Measurements from ENCODE around the gene ZNF385C.

The ZNF385C gene

DNA sequence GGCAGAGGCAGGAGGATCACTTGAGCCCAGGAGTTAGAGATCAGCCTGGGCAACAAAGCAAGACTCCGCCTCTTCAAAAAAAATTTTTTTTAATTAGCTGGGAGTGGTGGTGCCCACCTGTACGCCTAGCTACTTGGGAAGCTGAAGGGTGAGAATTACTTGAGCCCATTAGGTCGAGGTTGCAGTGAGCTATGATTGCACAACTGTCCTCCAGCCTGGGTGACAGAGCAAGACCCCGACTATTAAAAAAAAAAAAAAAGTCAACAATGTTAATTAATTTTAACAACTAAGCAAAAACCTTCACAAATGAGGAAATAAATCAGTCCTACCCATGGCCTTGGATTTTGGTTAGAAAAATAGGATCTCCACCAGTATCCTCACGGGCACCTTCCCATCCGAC is 8.9 kb upstream of the ZNF385C start:
- no peak for DNase-seq

DNA sequence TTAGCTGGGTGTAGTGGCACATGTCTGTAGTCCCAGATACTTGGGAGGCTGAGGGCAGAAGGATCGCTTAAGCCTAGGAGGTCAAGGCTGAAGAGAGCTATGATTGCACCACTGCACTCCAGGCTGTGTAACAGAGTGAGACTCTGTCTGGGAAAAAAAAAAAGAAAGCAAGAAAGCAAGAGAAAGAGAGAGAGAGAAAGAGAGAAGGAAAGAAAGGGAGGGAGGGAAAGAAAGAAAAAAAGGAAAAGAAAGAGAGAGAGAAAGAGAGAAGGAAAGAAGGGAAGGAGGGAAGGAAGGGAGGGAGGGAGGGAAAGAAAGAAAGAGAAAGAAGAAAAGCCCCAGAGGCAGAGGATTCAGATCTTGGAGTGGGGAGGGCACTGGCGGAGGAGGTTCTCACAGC is 7.7 kb upstream of the ZNF385C start:
- DNase-seq = no peak

DNA sequence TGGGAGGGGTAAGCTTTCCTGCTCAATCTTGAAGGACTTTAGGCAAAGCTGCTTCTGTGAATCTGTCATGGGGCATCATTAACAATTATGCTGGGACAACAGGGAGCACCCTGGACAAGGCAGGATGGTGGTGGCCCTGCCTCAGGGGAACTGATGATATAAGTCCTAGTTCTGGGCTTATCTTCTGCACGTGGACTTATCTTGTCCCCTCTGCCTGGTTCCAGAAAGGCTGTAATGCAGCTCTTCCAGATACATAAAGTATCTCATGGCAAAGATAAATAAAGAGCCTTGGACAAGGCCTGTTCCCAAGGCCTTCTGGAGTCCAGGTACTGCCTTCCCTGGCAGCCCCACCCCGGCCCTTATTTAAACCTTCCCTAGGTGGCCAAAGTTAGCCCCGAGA is 6.0 kb upstream of the ZNF385C start:
- no peak for DNase-seq

DNA sequence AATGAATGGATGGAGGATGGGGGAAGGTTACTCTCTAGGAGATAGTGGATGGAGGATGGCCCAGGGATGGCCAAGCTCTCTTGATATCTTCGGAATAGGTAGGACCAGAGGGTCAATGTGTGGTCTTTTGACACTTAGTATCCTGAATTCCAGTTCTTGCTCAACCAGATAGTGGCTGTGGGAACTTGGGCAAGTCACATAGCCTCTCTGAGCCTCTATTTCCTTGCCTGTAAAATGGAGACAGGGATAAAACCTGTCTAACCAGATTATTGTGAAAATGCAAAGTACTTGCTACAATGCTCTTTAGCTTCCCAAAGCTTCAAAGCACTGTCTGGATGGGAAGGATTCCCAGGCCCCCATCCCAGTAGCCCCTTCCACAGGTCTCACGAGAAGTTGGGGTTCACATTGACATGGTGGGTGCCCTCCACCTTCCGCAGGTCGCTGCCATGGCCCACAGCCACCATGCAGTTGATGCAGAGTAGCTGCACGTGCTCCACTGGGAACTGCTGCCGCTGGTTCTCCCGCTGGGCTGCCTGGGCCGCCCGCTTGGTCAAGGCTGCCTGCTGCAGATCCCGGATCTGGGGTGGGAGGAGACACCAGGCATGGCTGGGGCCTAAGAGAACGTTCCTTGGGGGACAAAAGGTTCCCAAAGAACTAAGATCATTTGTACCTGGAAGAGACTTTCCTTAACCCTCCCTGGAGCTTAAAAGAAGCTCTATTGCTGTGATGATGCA is 5.1 kb upstream of the ZNF385C start:
- DNase-seq = no peak

DNA sequence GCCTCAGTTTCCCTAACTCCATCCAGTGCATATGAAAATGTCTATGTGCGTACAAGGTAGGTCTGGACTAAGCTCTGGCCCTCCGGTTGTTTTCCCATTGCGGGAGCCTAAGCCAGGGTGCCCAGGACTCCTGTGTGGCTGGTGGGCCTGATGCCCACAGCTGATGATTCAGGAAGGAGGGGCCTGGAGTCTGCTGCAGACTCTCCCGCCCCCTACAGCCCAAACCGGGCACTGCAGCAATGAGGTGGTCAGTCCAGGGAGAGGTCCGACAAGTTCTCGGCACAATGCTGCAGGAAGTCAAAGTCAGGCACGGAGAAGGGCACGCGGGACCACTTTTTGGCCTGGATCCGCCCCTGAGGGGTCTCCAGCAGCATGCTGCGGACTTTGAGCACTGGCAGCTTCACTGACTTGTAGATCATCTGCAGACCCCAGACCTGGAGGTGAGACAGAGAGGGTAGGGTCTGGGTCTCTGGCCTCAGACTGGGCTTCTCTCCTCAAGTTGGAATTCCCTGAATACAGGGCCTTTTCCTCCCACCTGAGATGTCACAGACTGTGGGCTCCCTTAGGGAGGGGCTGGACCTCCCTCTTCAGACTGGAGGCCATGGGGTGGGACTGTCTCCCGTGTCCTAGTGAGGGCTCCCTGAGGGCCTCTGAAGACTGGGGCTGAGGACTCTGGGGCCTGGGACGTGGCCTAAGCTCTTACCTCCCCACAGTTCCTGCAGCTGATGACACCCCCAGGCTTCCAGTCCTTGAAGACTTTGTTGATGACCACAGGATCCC is 3.4 kb upstream of the ZNF385C start:
- no peak for DNase-seq

DNA sequence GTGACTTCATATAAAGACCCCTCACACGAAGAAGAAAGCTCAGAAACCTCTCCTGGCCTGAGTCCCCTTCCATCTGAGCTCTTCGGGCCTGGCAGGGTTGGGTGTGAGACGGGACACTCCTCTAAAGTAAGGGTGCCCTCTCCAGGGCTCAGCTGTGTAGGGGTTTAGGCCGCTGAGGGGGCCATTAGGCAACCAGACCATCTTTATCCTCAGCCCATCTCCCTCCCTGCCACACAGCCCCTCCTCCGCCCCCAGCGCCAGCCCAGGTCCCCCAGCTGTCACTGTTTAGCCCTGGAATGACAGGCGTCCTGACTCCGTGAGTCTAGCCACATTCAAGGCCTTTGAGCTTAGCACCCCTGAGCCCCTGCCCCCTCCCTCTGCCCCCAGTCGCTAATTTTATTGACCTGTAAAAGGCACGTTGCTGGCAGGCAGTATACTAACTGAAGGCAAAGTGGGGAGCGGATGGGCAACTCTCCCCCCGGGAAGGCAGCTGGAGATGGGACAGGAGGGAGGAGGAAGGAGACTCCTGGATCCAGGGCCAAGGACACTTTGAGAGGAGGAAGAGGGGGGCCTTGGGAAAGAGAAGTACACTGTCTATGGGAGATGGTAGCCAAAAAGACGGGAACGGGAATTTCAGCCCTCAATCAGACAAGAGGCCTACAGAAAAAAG is 592 bp upstream of the ZNF385C start:
- DNase-seq = no peak

DNA sequence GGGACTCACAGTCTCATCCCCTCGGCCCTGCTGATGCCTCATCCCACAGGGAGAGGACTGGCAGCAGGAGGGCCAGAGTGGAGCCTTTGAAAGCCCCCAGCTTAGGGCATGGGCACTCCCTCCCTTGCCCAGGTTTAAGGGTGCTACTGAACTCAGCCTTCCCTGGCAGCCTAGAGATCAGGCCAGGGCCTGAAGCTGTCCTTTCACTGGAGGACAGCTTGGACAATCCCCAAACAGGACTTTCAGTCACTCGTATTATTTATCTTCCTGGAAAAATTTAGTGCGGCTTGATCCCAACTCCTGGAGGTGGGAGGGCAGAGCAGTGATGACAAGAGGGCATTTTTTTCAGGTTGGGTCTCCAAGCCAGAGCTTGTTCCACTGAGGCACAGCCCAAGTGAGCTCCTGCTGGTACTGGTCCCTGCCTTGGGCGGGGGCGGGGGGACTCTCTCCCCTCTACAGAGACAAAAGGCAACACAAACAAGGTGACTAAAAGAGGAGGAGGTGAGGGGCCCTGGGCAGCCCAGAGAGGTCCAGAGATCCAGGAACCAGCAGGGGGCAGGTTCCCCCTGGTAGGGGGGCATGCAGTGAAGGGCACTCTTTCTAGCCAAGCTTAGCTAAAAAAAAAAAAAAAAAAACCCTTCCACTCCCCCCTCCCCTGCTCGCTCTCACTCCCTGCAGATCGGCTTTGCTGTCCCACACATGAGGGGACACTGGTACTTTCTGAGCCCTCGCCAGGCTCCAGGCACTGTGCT is 1.7 kb downstream of the ZNF385C start:
- DNase-seq = no peak

DNA sequence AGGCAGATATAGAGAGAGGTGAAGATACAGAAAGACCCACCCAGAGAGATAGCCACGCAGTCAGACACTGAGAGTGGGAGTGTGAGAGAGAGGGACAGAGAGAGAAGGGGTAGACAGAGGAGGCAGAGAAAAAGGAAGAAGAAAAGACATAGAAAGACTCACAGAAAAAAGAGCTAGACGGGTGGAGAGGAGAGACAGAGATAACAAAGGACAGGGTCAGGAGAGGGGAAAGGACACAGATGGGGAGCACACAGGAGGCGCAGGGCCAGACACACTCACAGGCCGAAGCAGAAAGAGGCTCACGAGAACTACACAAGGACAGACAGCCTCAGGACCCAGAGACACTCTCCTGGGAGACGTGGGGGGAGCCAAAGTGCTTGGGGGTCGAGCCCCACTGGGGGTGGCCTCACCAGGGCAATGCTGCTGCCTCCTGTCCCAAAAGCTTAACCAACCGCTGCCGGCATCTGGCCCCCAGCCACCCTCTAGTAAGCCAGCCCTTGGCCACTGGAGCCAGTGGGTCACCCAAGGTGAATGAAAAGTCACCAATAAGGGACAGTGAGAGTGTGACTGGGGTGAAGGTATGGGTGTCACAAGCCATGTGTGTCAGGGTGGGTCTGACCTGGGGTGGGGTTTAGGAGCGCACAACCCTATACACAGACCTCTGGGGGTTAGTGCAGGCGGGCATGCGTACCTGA is 3.8 kb downstream of the ZNF385C start:
- DNase-seq = no peak

DNA sequence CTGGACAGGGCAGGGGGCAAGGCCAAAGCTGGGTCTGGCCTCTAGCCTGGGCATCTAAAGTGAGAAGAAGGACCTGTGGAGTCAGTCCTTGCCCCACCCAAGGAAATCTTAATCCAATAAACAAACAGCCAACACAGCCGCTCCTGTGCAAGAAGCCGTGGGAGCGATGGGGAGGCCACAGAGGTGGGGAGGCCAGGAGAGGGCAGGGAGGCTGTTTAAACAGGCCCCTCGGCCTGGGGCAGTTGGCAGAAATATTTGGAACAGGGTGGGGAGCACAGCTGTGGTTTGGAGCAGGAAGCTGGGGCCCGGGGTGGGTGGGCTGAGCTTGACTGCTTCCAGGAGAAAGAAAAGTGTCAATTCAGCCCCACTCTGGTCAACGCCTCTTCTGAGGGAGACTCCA is 5.3 kb downstream of the ZNF385C start:
- DNase-seq = no peak

DNA sequence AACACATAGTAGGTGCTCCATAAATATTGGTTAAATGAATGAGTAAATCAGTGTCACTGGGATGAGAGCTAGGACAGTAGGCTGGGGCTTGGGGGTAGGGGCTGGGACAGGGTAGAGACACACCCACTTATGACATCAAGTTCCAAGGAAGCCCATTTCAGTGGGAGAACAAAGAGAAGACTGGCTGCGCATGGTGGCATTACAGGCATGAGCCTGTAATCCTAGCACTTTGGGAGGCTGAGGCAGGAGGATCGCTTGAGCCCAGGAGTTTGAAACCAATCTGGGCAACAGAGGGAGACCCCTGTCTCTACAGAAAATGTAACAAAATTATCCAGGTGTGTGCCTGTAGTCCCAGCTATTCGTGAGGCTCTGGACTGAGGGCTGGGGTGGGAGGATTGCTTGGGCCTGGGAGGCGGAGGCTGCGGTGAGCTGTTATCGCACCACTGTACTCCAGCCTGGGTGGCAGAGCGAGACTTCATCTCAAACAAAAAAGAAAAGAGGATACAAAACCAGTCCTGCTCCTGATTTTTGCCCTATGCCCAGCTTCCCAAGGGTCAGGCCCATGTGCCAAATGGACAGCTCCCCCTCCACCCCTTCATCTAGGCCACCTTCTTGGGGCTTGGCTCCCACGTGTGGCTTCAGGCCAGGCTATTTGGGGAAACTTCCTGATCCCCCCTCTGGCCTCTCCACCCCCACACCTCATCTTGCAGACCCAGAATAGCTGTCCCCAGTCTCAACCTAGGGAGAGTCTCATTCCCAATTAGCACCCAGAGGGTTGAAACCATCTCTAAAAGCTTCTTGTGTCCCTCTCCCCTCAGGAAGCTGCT is 7.1 kb downstream of the ZNF385C start:
- DNase-seq = no peak

DNA sequence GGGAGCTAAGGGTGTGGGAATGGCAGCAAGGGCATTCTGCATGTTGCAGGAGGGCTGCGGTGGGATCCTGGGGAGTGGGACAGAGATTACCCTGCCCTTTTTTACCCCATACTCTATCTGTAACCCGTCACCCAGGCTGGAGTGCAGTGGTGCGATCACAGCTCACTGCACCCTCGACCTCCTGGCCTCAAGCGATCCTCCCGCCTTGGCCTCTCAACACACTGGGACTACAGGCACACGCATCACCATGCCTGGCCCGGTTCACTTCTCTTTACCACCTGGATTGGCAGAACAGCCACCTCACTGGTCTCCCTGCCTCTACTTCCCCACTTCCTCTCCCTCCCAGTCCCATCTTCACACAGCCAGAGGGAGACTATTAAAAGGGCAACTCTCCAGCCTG is 9.5 kb downstream of the ZNF385C start:
- no peak for DNase-seq

DNA sequence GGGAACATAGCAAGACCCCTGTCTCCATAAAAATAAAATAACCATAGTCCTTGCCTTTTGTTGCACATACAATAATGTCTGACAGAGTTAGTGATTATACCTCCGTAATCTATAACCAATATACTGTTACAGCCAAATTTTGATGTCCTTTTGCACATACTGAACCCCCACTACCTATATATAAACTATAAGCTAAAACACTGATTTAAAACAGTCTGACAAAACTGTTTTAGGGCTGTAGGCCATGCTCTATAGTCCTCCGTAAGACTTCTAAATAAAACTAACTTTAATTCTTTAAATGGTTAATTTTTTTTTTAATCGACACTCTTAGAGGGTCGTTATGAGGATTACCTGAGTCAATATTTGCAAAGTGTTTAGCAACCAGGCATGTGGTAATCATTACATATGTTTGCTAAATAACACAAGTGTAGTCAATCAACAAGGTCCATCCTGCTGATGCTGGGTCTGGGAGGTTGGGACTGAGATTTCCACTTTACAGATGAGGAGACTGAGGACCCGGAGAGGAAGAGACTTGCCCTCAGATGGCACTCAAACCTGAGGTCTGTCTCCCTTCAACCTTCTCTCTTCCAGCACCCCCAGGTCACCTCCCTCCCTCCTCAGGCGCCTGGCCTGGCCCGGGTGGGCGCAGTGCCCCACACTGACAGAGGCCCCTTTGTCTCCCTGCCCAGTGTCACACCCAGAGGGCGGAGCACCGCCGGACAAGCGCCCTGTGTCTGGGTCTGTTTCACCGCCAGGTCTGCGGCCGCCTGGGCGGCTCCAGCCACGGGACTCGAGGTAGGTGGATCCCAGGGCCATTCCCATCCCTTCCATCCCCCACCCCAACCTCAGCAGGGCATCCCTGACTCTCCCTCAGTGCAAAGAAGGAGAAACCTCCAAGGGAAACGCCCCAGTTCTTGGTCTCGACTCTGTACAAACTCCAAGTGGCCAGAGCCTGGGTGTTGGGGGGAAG is 10.3 kb downstream of the ZNF385C start:
- no peak for DNase-seq

DNA sequence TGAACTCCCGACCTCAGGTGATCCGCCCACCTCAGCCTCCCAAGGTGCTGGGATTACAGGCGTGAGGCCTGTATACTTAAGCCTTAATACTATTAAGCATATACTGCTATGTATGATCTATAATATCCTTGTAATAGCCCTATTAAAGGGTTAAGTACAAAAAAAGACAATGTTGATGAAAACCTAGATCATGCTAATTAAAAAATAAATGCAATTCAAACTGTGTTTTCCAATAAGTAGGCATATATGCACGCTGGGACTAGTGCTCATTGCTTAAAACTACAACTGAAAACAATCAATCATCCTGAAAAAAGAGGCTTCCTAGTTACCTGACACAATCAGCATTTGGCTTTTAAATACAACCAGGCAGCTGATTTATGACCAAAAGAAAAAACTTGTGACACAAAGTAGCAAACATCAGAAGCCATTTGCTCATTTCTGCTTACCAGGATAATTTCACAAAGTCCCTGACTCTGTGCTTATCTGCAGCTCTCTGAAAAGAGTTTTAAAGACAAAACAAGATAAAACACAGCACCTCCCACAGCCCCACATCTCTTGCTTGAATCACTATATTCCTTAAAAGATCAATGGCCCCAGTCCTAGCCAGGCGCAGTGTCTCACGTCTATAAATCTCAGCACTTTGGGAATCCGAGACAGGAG is 11.1 kb downstream of the ZNF385C start:
- no peak for DNase-seq

DNA sequence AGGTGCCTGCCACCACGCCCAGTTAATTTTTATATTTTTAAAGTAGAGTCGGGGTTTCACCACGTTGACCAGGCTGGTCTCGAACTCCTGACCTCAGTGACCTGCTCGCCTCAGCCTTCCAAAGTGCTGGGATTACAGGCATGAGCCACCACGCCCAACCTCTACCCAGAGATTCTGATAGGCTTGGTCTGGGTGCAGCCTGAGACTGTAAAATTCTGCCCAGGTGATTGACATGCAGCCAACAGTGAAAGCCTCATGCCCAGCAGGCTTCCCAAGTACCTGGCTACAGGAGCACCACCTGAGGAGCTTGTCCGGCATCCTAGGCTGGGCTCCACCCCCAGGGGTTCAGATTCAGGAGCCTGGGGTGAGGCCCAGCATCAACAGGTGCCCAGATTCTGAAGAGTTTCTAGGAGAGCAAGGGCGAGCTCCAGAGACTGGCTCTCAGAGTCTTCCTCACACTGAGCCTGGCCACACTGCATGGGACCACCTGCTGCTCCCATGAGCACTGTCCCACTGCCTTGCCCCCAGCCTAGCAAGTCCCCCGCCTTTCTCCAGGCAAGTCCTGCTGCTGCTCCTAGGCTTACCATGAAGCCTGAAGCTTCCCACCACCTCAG is 16.6 kb downstream of the ZNF385C start:
- DNase-seq = no peak

DNA sequence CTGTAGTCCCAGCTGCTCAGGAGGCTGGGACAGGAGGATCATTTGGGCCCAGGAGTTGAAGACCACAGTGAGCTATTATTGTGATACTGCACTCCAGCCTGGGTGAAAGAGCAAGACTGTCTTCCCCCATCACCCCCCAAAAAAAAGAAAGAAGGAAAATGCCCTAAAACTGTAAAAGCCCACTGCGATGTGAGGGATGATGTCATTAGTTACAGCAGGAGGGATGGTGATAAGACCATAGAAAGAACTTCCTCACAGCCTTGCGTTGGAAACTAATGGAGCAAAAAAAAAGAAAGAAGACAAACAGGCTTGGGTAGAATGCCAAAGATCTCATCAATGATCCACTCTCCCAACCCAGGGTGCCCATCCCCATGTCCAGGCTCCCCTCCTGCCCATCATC is 18.7 kb downstream of the ZNF385C start:
- no peak for DNase-seq

DNA sequence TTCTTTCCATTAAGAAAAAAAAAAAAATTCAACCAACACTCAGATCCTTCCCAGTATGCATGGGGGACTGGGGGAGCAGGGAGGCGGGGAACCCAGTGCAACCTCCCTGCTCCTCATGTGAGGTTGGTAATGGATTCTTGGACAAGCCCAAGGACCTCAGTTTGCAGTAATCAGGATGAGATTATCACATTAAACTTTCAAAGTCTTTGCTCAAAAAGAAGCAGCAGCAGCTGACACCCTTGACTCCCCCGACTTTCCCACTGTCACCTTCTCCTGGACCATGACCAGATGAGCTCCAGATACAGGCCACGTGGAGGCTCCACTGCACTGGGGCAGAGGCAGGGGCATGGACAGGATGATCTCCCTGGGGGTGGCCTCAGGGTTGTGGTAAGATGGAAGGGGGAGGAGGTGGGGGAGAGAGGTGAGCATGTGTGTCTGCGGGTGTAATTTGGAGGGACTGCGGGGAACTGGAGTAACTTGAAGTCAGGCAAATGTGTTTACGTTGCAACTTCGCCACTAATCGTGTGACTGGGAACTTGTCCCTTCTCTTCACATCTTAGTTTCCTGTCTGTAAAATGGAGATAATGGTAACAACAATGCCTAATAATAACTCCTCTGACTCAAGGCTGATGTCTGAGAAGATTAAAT is 19.8 kb downstream of the ZNF385C start:
- no peak for DNase-seq

DNA sequence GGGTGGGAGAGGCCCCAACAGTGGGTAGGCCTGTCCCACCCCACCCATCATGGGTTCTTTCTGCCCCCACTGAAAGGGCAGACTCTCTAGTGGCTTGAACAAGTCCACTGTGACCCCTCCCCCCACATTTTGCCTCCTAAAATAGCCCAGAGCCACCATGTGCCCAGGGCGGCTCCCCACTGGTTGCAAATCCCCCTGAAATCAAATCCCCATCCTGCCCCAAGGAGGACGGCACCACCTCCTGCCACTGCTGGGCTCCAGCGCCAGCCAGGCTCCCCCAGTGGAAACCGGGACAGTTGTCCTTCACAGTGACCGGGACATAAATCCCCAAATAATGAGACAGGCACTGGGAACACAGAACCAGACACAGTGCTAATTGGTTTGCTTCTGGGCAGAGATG is 20.5 kb downstream of the ZNF385C start:
- no peak for DNase-seq

DNA sequence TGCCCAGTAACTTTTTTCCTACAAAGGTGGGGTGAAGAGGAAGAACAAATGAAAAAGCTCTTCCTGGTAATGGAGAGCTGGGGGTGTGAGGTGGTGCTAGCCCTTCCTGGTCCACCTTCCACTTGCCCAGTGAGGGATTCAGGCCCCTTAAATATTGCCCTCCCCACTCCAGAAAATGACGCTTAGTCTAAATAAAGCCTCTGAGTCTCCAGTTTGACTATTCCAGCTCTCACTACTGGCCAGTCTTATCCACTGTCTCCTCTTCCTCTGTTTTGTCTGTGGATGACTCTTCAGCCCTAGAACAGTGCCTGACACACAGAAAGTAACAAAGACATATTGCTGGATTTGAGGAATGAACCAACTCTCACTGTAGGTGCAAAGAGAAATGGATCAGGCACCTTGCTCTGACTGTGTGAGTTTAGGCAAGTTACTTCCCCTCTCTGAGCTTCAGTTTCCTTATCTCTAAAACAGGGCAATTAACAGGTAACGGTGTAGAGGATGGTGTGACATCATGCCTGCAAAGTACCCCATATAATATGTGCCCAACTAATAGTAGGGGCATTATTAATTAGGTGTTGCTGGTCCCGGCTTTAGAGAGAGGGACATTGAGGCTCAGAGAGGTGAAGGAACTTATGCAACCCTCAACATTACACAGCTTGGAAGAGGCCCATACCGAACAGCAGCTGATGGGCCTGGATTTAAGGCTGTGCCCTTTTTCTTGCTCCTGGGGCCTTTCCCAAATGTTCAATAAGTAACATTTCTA is 21.3 kb downstream of the ZNF385C start:
- DNase-seq = no peak
